Tibial nerve (tissue), 4 donors: ENCODE data around the gene ANKRD11.
"Not testable (repeated sequence)": the region's sequence is repeated elsewhere in the genome, so short reads cannot be mapped to it uniquely, and the experiment has no call there.

Experiments
- EP300 ChIP-seq, 2 donors: sonication (generic); formaldehyde crosslinking; IDR thresholded peaks; one replicate each; pipeline ENCODE4 v1.6.1; 2017; ENCODE audit warnings: antibody characterized with exemption in 2 of 2, mild to moderate bottlenecking in 1 of 2
- TF ChIP-seq, protein P1 (sequence below), 5 experiments: fragments of 200-600 bp in 3 of 5; fragments of 450-650 bp in 2 of 5; sonication (generic) in 3 of 5; IDR thresholded peaks; one replicate each; pipeline ENCODE4 v1.5.1; 2016 to 2019; ENCODE audit warnings: antibody characterized with exemption in 5 of 5, mild to moderate bottlenecking in 3 of 5, moderate library complexity in 2 of 5

- TF ChIP-seq, protein P1, sequence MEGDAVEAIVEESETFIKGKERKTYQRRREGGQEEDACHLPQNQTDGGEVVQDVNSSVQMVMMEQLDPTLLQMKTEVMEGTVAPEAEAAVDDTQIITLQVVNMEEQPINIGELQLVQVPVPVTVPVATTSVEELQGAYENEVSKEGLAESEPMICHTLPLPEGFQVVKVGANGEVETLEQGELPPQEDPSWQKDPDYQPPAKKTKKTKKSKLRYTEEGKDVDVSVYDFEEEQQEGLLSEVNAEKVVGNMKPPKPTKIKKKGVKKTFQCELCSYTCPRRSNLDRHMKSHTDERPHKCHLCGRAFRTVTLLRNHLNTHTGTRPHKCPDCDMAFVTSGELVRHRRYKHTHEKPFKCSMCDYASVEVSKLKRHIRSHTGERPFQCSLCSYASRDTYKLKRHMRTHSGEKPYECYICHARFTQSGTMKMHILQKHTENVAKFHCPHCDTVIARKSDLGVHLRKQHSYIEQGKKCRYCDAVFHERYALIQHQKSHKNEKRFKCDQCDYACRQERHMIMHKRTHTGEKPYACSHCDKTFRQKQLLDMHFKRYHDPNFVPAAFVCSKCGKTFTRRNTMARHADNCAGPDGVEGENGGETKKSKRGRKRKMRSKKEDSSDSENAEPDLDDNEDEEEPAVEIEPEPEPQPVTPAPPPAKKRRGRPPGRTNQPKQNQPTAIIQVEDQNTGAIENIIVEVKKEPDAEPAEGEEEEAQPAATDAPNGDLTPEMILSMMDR (IDR thresholded peaks at IDR 0.05), result not testable (repeated sequence)
- not testable (repeated sequence) for TF ChIP-seq EP300 (IDR thresholded peaks at IDR 0.05)
Observed at GRCh38 chr16:89433363-89433984, 56.9 kb downstream of the ANKRD11 start.
